RCC 7860 (cell line): Measurements from ENCODE around the gene SMDT1.
"Not testable (repeated sequence)": the region's sequence is repeated elsewhere in the genome, so short reads cannot be mapped to it uniquely, and the experiment has no call there.

Experiments
- DNase-seq: peaks from one replicate; pipeline ENCODE4 v3.0.0-alpha.2; 2015; ENCODE audit warnings: low spot score
- FAIRE-seq: peaks from 2 replicates; lab custom pipeline; 2012; peaks lifted over from hg19 to GRCh38; lab: Jason Lieb, UNC

SMDT1 gene

DNA sequence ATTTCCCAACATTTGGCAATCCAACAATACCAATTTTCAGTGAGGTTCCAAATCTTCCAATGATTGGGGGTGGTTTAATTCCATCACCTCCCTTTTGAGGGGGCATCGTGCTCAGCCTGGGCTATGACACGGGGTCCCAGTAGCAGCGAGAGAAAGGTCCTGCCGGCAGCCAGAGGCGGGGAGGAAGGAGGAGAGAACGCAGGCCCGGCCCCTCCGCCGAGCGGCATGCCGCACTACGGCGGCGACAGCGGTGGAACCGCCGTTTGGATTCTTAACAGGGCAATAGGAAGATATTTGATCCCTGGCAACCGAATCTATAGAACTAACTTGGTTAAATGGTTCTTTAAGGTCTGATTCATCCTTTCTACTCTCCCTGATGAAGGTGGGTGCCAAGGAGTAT lies 29.3 kb downstream of the SMDT1 start:
- no peak for FAIRE-seq
- DNase-seq: no peak

DNA sequence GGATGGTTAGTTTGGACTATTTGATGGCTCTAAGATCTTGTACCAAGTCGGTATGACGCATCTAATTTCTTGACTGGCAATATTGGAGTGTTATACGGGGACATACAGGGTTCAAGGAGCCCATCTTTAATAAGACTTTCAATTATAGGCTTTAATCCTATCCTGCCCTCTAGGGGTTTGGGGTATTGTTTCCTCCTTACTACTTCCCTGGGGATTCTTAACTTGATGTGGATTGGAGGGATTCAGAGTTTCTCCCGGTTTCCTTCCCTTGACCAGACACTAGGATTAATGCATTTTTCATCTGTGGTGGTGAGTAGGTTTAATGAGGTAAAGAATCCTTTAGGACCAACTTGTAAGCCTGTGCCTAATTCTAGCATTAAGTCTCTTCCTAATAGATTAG lies 32.3 kb downstream of the SMDT1 start:
- FAIRE-seq (no peak), DNase-seq (no peak)

DNA sequence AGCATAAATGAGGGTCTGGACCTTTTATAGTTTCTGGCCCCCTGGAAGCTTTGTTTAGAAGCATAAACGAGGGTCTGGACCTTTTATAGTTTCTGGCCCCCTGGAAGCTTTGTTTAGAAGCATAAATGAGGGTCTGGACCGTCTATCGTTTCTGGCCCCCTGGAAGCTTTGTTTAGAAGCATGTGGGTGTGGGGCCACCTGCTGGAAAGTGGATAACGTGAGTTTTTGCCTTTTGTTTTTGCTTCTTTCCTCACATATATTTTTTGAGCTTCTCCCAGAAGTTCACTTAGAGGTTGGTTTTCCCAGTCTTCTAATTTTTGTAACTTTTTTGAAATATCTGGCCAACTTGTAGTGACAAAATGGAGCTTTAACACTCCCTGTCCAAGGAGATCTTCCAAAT lies 33.3 kb downstream of the SMDT1 start:
- FAIRE-seq, DNase-seq: not testable (repeated sequence)

DNA sequence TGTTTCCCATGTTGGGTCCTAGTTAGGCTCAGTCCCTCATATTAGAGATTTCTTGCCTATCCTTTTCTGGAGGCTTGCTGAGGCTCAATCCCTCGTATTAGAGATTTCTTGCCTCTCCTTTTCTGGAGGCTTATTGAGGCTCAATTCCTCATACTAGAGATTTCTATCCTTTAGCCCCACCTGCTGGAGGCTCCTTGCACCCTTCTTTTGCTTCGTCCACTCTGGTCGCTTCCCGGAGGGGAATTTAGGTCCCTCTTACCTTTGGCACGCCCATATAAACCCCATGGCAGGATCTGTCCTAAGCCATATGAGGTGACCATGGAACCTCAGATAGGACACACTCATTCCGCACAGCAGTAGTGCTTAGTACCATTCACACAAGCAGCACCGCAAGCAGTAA lies 35.2 kb downstream of the SMDT1 start:
- FAIRE-seq (no peak), DNase-seq (no peak)

DNA sequence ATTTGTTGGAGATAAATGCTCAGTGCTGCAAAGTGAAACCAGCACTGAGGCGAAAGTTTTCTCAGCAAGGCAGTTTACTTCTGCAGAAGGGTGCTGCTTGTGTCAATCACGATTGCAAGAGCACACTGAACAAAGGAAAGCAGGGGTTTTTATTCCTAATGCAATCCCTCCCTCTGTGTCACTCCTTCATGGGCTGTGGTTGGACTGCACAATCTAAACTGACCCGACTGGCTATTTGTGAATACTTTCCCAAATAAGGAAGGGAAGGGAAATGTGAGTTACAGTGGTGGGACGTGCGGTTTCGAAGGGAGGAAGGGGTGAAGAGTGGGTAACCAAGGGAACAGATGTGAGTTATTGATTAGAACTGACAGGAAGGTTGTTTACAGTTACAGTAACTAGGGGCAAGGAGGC lies 35.9 kb downstream of the SMDT1 start:
- FAIRE-seq, DNase-seq: not testable (repeated sequence)

DNA sequence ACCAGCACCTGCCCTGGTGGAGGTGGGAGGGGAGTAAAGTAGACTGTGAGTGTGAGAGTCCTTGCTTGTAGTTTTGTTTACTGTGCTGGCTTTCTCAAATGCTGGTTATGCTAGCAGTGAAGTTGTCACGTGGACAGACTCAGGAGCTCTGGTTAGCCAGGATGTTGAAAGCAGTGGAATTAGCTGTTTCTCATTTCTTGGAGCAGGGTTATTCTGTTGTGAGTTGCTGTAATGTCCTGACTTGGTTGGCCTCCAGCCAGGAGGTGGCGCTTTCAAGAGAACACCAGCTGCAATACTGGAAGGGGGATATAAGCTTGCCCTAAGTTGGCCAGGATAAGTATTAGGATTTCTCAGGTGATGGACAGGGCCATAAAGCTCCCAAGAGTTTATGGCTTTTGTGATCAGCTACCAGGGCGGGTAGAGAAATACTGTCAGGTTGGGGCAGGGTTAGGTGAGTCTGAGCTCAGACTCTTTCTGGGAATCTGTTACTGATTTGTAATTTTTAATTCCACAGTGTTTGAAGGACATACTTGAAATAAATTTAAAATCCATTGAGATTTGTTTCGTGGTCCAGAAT lies 37.4 kb downstream of the SMDT1 start:
- DNase-seq (no peak), FAIRE-seq (no peak)

DNA sequence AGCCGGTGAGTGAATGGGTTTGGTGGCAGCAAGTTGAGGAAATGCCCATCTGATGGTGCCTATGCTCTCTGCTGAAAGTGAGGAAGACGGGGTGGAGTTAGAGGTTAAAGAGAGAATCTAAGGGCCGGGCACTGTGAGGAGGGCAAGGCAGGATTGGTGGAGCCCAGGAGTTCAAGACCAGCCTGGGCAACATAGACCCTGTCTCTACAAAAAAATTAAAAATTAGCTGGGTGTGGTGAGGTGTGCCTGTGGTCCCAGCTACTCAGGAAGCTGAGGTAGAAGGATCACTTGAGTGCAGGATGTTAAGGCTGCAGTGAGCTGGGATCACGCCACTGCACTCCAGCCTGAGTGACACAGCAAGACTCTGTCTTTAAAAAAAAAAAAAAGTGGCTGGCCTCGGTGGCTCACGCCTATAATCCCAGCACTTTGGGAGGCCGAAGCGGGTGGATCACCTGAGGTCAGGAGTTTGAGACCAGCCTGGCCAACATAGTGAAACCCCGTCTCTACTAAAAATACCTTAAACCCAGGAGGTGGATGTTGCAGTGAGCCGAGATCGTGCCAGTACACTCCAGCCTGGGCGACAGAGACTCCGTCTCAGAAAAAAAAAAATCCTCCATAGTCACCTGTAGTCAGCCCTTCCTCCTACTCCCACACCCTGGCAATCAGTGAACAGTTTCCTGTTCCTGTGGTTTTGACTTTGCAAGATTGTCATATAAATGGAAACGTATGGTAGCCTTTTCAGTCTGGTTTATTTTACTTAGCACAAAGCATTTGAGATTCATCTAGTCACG lies 40.9 kb downstream of the SMDT1 start:
- not testable (repeated sequence) for DNase-seq, FAIRE-seq

DNA sequence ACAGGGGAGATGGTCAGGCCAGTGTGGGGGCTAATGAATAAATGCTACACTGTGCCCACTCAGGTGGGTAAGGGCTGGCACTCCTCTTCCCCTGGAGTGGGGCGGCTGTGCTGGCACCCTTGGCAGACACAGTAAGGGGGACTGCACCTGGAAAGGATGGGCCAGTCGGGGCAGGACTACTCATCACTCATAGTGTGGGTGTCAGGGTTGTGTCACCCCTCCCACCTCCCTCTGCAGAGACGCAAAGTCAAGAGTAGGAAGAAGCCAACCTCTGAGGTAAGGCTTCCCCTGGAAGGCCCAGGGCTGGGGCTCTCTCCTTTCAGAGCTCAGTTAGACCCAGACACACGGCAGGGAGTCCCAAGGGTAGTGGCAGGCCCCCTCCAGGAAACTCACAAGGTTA lies 44.0 kb downstream of the SMDT1 start:
- not testable (repeated sequence) for DNase-seq, FAIRE-seq

DNA sequence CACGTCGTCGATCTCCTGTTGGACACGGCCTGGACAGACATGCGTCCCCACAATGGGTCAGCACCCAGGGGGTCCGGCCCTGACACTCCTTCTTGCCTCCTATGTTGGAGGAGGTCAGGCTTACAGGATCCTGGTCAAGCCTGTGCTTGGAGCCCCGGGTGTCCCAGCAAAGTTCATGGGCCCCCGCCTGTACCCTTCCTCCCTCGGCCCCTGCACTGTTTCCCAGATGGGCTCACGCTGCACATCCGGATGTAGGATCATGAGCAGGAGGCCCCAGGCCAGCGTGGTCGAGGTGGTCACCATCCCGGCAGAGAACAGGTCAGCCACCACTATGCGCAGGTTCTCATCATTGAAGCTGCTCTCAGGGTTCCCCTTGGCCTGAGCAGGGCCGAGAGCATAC lies 48.1 kb downstream of the SMDT1 start:
- DNase-seq: no peak
- no peak for FAIRE-seq

DNA sequence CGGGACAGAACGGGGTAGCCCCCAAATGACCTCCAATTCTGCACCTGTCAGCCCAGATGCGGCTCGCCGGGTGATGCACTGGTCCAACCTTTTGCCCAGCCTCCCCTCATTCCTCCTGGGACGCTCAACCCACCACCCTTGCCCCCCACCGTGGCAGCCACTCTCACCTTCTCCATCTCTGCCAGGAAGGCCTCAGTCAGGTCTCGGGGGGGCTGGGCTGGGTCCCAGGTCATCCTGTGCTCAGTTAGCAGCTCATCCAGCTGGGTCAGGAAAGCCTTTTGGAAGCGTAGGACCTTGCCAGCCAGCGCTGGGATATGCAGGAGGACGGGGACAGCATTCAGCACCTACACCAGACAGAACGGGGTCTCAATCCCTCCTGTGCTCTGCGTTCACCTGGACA lies 48.5 kb downstream of the SMDT1 start:
- FAIRE-seq, DNase-seq: not testable (repeated sequence)

DNA sequence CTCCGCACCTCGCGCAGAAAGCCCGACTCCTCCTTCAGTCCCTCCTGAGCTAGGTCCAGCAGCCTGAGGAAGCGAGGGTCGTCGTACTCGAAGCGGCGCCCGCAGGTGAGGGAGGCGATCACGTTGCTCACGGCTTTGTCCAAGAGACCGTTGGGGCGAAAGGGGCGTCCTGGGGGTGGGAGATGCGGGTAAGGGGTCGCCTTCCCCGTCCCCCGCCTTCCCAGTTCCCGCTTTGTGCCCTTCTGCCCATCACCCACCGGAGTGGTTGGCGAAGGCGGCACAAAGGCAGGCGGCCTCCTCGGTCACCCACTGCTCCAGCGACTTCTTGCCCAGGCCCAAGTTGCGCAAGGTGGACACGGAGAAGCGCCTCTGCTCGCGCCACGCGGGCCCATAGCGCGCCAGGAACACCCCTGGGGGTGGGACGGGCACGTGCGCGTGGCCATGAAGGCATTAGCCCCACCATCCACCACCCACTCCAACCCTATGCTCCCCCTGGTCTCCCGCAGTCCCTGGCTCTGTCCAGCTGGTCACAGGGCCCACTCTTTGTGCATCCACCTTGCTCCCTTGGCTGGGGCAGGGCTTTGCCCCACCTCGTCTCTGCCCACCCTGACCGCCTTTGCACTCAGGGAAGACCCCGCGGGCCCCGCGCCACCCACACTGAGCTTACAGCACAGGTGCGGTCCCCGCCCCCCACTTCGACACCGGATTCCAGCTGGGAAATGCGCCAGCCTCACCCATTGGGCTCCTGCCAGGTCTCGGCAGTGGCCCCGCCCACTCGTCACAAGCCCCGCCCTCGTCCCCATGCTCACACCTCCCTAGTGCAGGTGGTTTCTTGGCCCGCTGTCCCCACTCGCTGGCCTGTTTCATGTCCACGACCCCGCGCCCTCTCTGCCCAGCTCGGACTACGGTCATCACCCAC lies 49.5 kb downstream of the SMDT1 start:
- not testable (repeated sequence) for DNase-seq, FAIRE-seq

DNA sequence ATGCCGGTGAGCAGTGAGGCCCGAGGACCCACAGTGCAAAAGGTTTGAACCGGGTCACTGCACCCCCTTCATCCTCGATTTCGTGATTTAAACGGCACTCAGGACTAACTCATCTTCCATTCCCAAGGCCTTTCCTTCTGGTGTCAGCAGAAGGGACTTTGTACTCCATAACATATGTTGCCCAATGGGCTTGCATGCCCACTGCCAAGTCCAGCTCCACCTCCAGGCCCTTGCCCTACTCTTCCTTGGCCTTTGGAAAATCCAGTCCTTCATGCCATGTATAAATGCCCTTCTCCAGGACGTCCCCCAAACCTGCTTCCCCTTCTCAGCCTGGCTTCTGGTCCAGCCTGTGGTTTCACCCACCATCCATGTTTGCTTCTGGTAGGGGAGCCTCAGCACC lies 50.7 kb downstream of the SMDT1 start:
- not testable (repeated sequence) for FAIRE-seq, DNase-seq

DNA sequence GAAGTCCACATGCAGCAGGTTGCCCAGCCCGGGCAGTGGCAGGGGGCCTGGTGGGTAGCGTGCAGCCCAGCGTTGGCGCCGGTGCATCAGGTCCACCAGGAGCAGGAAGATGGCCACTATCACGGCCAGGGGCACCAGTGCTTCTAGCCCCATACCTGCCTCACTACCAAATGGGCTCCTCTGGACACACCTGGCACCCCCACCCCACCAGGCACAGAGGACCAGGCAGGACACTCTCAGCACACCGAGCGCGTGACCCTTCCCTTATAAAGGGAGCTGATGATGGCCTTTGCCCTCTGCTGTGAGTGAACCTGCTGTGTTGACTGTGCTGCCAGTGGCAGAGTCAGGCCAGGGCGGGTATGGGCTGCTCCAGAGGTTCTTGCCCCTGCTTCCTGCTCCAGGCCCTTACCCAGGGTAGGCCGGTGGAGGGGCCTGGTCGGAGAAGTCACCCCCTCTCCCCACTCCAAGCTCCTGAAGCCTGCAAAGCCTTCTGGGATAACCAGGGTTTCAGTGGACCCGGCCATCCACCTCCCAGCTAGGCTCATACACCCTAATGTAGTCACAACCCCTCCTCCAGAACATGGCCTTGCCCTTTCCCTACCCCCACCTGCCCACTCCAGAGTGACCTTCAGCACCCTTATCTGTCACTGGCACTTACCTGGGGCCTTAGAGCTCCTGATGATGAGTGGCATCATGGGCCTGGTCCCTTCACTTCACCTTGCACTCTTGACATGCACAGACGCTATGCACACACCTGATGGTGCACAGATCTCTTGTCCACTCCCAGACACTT lies 51.3 kb downstream of the SMDT1 start, which contains the start of gene CYP2D6:
TSS of gene CYP2D6 (minus strand) at position 172 of the 793 bp plus-strand sequence. CDS start at position 153, 19 bp downstream.
- not testable (repeated sequence) for DNase-seq, FAIRE-seq

DNA sequence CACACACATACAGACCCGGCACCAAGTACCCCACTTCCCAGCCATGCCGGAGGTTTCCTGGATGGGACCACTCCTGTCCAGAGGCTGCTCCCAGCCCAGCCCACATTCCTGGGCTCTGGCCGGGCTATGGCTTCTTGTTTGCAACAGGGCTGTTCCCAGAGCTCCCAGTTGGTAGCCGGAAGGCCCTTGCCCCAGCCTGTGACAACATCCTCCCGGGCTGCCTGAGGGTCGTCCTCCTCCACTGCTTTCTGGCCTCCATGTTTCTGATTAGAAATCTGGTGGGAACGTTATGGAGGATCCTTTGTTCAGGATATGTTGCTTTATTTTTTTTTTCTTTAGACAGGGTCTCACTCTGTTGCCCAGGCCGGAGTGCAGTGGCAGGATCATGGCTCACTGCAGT lies 52.1 kb downstream of the SMDT1 start:
- DNase-seq (no peak), FAIRE-seq (no peak)

DNA sequence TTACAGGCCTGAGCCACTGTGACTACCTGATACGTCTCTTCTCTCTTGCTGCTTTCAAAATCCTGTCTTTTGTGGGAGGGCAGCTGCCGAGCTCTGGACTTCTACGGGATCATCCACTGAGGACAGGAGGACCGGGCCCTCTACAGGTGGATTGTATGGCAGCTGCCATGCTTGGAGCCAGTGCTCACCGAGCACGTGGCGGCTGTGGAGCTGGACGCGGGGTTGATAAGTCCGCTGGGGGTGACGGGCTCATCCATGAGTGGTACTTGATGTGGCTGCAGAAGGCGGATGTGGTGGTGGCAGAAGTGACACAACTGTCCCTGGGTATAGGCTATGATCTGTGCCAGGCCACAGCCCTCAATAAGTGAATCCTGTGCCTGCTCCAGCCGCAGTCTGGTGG lies 53.0 kb downstream of the SMDT1 start:
- FAIRE-seq (no peak), DNase-seq (no peak)
